ENCODE results near the gene NUBP2. TPM values are rescaled to one million over a fixed set of nuclear protein-coding genes. Genes with fewer than 3 reads are reported as not detected.

NUBP2 gene
- total RNA-seq, 1 donor from 2014 or later = 45.6 TPM

DNA sequence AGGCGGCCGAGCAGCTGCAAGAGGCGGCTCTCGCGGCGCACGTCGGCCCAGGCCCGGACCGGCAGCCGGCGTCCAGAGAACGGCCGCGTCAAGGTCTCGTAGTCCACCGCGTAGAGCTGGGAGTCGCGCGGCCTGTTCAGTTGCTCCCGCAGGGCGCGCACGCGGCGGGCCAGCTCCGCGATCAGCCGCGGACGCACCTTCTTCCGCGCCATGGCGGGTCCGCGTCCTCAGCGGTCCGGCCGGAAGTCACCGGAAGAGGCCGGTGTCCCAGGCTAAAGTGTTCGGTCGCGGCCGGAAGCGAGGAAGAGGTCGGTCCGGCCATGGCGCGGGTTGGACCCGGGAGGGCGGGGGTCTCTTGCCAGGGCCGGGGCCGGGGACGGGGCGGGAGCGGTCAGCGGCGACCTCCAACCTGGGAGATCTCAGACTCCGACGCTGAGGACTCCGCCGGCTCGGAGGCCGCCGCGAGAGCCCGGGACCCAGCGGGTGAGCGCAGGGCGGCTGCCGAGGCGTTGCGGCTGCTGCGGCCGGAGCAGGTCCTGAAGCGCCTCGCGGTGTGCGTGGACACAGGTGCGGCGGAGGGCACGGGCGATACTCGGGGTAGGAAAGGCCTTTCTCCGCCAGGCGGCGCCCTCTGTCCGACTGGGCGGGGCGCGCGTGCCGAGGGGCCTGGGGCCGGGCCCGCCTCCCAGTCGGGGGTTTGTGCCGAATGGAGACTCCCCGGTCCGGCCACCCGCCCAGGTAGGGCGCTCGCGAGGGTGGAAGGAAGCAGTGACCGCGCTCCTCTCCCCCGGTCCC, 9.7 kb upstream of the NUBP2 start, which contains the start of gene MRPS34:
MRPS34 (minus strand) TSS at position 227 of the 795 bp plus-strand sequence; CDS start at position 212, 15 bp downstream.
- peak; percentile 63 for ATAC-seq

DNA sequence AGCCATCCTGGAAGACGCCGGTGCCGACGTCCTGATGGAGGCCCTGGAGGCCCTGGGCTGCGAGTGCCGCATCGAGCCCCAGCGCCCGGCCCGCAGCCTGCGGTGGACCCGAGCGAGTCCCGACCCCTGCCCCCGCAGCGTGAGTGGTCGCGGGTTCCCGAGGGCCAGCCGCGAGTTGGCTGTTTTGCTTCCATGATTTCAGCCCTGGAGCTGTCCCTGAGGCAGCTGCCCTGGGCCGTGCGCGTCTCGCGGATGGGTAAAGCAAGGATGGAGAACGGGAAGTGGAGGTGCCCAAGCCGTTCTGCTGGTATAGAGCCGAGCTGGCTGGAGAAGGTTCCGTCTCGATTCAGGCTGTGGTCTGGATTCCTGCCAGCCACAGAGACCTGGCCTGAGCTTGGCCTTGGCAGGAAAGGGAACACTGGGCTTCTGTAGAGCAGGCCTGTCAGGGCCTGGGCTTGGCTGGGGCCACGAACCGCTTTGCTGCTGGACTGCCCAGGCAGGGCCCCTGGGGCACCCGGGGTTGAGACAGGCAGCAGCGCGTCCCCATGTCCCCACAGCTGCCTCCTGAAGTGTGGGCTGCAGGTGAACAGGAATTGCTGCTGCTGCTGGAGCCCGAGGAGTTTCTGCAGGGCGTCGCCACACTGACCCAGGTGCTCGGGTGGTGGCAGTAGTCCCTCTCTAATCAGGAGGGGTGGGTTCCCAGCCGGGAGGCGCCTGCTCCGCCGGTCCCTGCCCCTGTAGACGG, 8.9 kb upstream of the NUBP2 start:
- no peak for ATAC-seq

DNA sequence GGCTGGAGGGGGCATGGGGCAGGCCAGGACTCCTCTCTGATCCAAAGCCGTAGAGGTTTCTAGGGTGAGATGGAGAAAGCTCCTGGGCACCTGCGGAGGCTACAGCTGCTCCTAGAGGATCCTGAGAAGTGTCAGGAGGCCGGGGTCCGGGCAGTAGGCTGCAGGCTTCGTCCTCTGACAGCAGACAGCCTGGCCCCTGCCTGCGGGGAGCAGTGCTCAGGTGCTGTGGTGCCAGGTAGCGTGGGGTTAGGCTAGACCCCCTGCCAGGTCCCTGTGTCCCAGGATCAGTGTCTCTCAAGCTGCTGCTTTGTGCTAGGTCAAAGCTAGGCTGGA, 8.3 kb upstream of the NUBP2 start:
- ATAC-seq = no peak

DNA sequence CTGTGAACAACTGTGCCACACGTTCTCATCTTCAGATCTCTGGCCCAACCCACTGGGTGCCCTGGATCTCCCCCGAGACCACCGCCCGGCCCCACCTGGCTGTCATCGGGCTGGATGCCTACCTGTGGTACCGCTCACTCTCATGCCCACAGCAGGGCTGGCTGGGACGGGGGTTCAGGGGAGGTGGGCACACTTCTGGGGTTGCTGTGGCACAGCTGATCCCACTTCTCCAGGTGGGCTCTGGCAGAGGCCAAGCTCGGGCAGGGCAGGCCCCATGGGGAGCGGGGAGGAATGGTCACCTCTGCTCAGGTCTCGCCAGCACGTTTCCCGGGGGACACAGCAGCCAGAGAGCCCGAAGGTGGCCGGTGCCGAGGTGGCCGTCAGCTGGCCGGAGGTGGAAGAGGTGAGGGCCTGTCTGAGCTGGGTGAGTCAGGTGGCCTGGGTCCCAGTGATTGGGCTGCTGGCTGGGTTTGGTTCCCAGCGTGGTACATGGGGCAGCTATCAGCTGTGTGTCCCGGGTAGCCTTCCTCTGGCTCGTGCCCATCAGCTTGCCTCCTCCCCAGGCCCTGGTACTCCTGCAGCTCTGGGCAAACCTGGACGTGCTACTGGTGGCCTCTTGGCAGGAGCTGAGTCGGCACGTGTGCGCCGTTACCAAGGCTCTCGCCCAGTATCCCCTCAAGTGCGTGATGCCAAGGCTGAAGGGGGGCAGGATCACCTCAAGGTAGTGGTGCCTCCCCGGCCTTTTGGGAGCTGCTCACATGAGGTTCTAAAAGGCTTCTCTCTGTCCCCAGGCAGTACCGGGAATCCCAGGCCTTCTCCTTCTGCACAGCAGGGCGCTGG, 7.5 kb upstream of the NUBP2 start:
- ATAC-seq = no peak

DNA sequence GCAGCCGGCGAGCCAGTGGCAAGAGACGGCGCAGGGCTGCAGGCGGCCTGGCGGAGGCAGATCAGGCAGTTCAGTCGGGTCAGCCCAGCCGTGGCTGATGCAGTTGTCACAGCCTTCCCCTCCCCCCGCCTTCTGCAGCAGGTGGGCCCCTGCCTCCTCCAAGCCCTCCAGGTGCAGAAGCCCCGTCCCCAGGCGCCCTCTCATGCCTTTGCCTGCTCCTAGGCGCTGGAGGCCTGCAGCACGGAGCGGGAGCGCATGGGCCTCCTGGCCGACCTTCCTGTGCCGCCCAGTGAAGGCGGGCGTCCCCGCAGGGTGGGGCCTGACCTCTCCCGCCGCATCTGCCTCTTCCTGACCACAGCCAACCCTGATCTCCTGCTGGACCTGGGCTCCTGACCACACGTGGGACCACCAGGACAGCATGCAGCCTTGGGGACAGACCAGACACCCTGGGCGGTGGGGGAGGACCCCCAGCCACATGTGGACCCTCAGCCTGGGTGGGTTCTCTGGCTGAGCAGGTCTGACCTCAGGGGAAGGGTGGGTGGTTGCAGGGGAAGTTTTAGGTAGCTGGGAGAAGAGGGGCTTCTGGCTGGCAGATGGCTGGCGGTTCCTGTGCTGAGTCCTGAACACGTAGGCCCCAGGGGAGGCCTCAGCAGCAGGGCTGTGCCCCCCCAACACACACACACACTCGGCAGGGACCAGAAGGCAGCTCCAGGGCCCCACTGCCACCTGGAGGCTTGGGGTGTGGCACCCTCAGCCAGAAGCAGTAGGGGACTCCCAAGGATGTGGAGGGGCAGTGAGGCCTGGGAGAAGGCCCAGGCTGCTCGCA, 6.7 kb upstream of the NUBP2 start:
- no peak for ATAC-seq

DNA sequence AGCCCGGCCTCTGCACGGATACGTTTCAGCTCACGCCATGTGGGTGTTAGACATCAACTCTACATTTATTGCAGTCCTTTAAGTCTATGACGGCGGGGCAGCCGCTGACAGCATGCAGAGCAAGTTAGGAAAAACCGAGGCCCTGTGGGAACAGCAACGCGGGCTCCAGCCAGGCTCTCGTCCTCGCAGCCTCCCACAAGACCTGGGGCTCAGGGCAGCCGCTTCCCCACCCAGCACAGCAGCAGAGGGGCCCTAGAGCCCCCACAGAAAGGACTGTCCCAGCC, 6.1 kb upstream of the NUBP2 start:
- ATAC-seq = no peak

DNA sequence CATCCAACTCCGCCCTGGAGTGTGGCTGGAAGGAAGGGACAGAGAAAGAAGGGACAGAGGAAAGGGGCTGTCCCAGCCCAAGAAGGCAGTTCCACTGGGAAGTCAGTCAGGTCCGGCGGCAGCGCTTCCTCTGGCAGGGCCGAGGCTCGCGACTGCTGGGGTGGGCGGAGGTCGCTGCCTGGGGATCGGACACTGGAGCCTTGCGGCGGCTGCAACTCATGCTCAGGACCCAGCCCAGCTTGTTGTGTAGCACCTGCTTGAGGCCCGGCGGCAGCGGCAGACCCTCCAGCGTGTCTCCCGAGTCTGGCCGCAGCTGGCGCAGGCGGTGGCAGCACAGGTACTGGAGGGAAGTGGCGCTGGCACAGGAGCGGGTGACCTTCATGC, 5.8 kb upstream of the NUBP2 start:
- no peak for ATAC-seq

DNA sequence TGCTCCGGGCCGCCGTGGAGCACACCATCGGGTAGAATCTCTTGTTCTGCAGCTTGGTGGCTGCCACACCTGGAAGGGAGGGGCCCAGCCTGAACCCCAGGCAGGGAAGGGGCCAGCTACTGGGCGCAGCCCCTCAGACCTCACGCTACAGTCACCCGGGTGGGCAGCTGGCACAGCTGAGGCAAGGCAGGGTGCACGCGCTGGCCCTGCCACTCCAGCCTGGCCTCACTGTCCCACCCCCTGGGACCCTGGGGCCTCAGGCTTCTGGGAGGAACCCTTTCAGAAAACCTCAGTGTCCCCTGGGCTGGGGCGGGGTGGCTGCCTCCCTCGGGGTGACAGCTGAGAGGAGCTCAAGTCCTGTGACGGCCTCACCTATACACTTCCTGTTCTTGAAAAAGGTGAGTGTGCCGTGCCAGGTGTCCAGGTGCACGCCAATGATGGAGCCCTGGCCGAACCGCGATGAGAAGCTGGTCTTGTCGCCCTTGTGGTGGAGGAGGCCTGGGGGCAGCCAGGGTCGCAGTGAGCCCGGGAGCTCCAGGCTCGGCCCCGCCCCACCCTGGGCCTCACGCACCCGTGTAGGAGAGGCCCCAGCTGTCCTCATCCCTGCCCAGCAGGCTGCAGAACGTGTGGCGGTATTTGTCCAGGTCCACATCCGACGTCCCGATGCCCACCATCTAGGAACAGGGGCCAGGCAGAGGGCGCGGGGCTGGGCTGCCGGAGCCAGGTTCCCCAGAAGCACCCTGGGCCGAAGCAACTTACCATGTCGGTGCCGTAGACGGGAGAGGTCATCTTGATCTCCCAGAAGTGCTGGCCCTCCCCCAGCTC, 5.2 kb upstream of the NUBP2 start:
- no peak for ATAC-seq

DNA sequence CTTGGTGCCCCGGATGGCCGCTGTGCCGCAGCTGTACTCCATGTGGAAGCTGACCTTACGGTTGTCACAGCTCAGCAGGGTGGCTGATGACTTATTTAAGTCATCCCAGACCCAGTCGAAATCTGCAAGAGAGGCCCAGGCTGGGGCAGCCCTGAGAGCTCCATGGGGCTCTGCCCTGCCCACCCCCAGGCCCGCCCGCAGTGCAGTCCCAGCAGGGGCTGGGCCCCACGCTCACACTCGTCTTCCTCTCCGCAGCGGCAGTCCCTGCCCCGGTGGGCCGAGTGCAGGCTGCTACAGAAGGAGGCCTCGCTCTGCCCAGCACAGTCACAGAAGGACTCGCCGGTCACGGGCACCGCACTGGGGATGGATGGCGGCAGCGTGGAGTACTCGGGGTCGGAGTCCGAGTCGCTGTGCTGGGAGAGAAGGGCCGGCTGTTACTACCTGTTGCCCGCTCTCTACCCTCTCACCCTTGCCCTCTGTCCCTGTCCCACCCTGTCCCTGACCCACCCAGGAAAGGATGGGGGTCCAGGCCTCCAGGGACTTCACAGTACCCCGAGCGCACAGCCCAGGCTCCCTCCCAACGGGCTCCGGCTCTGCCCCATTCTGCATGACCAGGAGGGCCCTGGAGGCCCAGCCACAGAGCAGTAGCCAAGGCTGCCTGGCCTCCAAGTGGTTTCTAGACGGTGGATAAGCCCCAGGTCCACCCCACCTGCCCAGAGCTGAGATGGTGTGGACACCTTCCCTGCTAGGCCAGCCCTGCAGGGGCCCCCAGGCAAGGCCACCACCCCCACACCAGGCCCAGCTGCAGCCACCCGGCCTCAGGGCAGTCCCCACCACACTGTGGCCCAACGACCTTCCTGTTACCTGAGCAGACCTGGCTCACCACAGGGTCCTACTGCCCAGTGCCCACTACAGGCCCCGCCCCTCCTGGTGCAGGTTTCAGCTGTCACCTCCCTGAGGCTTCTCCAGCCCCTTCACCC, 4.3 kb upstream of the NUBP2 start:
- ATAC-seq = no peak

DNA sequence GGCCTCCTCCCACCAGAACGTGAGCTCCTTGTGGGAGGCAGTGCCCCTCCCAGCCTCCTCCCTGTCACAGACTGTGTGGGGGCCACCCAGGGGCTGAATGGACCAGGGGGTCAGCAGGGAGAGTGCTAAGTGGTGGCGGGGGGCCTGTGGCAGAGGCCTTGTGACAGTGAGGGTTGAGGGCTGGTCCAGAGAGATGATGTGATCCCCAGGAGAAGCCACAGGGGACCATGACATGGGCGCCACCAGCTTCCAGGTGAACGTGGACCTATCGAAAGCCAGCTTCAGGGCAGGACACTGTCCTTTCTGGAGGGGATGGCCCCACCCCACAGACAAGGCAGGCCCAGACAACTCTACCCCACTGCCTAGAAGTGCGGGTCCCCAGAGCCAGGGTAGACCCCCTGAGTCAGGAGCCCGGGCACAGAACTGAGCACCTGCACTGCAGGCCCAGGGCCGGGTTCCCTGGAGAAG, 3.5 kb upstream of the NUBP2 start:
- no peak for ATAC-seq

DNA sequence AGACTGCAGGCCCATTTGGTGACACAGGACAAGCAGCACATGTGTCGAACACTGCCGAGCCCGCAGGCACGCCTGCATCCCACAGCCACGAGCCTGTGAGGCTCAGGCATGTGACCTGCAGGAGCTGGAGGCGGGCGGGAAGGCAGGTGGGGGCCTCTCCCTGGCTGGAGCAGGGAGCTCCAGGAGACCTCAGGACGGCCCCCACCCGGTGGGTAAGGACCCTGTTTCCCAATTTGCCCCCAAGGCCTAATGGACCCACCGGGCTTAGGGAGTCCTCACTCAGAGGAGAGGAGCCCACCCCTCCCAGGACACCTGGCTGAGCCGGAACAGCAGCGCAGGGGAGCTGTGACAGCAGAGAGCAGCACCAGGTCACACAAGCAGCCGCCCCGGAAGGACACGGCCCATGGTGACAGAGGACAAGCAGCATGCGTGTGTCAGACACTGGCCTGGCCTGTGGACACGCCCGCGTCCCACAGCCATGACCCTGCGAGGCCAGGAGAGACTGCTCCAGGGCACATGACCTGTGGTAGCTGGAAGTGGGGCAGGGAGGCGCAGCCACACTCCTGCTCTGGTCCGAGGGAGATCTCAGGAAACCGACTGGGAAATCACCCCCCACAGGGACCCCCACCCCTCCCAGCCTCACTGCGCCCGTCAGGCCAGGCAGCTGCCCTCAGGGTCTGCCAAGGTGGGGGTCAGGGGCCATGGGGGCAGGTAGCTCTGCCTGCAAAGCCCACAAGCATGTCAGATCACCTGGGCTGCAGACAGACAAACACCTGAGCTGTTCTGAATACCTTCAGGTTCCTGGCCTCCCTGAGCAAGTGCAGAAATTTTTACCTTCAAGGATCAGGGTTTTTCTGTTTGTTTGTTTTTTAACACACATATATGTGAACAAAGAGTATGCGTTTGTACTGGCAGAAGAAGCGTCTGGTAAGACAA, 2.8 kb upstream of the NUBP2 start:
- peak; percentile 14 for ATAC-seq

DNA sequence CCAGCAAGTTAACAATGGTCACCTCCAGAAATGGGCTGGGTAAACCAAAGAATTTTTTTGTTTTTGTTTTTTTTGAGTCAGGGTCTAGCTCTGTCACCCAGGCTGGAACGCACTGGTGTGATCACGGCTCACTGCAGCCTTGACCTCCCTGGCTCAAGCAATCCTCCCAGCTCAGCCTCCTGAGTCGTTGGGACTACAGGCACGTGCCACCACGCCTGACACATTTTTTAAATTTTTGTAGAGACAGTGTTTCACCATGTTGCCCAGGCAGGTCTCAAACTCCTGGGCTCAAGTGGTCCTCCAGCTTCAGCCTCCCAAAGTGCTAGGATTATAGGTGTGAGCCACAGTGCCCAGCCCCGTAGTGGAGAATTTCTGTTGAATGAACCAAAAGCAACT, 2.1 kb upstream of the NUBP2 start:
- ATAC-seq = no peak

DNA sequence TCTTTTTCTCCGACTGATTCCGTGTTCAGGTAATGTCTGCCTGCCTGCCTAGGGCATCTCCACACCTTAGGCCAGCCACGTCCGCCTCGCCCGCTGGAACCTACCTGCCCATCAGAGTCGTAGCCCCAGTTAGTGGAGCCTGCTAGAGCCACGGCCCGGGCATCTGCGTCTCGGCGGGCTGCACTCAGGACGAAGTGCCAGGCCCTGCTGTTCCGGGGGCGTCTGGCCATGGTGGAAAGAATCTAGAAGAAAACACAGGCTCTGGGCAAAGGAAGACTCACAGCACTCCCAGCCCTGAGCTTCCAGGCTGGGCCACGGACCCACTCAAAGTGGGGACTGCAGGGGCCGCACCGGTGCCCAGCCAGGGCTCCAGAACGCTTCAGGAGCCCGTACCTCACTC, 1.5 kb upstream of the NUBP2 start:
- ATAC-seq = no peak

DNA sequence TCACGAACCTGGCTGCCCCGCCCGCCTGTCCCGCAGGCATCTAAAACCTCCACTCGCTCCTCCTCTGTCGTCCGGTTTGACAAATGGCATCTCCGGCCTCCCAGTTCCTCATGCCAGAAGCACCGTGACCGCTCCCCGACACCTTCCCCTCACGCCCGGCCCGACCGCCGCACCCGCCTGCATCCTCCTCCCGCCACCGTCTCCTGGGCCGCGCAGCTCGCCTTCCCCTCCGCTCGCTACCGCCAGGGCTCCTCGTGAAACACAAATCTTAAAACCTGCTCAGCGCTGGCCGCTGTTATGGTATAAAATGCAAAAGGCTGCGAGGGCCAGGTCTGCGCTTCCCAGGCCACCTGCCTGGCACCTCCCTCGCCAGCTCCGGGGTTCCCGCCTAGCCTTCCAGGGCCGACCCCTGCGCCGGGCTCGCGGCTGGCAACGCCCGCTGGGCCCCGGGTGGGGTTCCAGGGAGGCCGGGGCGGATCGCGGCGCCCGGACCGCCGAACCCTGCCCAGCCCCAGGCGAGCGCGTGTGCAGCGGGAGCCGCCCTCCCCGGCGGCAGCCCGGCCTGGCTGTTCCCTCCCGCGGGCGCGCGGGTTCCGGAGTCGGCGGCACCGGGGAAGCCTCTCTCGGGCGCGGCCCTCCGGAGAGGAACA, 877 bp upstream of the NUBP2 start:
- ATAC-seq = peak; percentile 14

DNA sequence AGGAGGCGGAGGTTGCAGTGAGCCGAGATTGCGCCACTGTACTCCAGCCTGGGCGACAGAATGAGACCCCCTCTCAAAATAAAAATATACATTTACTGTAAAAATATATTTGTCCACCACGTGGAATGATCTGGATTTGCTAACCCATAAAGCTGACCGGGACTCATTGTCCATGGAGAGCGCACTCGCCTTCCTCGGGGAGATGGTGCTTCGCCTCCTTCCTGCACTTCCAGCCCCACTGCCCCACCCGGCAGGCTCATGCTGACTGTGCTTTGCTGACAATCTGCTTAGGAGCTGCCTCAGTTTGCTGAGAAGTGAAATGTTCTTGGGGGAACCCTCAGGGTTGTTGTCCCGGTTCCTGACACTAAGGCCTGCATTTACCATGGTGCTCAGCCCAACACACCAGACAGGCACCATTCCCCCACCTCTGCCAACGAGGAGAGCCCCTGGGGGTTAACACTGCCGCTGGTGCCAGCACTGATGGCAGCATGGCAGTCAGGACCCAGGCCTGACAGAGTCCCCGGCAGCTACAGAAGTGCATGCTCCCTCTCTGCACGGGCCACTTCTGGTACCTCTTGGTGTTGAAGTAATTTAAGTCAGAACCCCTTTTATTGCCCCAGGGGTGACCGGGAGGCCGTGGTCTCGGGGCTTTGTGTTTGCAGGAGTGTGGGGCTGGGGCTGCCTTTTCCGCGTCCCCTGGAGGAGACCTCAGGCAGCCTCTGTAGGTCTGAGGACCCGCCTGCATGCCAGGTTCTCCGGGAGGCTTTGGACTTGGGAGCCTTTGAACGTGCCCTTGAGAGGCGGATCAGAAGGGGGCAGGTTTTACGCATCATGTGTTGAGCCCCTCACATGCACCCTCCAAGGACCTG, 2.5 kb downstream of the NUBP2 start:
- no peak for ATAC-seq

DNA sequence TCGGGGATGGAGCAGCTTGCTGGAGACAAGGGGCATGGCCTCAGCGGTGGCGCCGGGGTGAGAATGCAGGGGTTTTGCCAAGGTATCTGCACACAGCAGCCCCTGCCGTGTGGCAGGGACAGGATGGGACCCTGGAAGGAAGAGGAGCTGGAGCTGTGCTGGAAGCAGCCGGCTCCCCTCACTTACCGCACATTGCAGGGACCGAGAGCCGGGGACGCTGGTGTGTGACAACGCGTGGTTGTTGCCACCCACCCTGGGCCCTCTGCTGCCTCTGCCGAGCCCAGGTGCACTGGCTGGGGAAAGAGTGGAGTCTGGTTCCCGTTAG, 3.0 kb downstream of the NUBP2 start:
- ATAC-seq = no peak

DNA sequence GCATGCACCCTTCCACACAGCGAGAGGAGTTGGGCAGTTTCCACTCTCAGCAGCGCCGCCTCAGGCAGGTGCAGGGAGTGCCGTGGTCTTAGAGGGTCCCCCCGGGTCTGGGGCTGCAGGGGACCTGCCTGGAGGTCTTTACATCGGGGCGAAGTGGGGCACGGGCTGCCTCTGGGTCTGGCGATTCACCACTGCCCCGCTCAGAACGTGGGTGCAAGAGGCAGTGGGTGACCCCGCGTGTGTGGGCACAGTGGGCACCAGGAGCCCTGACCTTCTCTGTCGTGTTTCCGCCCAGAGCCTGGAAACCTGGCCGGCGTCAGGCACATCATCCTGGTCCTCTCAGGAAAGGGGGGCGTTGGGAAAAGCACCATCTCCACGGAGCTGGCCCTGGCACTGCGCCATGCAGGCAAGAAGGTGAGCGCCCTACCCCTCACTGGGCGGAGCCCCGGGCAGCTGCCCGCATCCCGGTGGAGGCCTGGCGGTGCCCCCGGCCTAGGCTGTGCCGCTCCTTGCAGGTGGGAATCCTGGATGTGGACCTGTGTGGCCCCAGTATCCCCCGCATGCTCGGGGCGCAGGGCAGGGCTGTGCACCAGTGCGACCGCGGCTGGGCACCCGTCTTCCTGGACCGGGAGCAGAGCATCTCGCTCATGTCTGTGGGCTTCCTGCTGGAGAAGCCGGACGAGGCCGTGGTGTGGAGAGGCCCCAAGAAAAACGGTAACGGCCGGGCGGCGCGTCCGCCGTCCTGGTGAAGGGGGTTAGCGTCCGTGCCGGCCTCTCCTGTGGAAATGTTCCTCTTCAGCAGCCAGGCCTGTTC, 3.7 kb downstream of the NUBP2 start:
- ATAC-seq = no peak
